H9 (cell line): ENCODE measurements around the gene TRAF2. TPM values are rescaled to one million over a fixed set of nuclear protein-coding genes. Genes with fewer than 3 reads are reported as not detected.

Source experiments
- DNase-seq: peaks from one replicate; pipeline ENCODE4 v3.0.0-alpha.2; 2017
- H2AFZ ChIP-seq: one replicate; pipeline ENCODE4 v1.6.1; 2013; ENCODE audit warnings: mild to moderate bottlenecking, low read length, control low read depth, moderate library complexity
- H2AK5ac ChIP-seq: 2 replicates; pipeline ENCODE4 v1.6.1; 2013; ENCODE audit warnings: low read length, control low read depth, mixed read lengths; ENCODE audit not compliant: insufficient read length
- H2BK120ac ChIP-seq: one replicate; pipeline ENCODE4 v1.6.1; 2013; ENCODE audit warnings: low read depth, mild to moderate bottlenecking, low read length, control low read depth, inconsistent platforms; ENCODE audit not compliant: poor library complexity, severe bottlenecking
- H2BK12ac ChIP-seq: 2 replicates; pipeline ENCODE4 v1.6.1; 2013; ENCODE audit warnings: low read length, control low read depth, mixed read lengths, low read depth; ENCODE audit not compliant: insufficient read length
- H2BK15ac ChIP-seq: 2 replicates; pipeline ENCODE4 v1.6.1; 2013; ENCODE audit warnings: low read depth, low read length, control low read depth
- H2BK20ac ChIP-seq: one replicate; pipeline ENCODE4 v1.6.1; 2013; ENCODE audit warnings: low read depth, mild to moderate bottlenecking, low read length, control low read depth, inconsistent platforms; ENCODE audit not compliant: poor library complexity, severe bottlenecking
- H2BK5ac ChIP-seq: 2 replicates; pipeline ENCODE4 v1.6.1; 2013; ENCODE audit warnings: low read length, control low read depth, mixed read lengths; ENCODE audit not compliant: insufficient read length
- H3K14ac ChIP-seq: 2 replicates; pipeline ENCODE4 v1.6.1; 2013; ENCODE audit warnings: low read length, control low read depth; ENCODE audit not compliant: insufficient read depth
- H3K18ac ChIP-seq: 2 replicates; pipeline ENCODE4 v1.6.1; 2013; ENCODE audit warnings: low read depth, mild to moderate bottlenecking, mixed read lengths, low read length, control low read depth; ENCODE audit not compliant: insufficient read length
- H3K23ac ChIP-seq: 2 replicates; pipeline ENCODE4 v1.6.1; 2013; ENCODE audit warnings: low read length, control low read depth, mixed read lengths, low read depth; ENCODE audit not compliant: insufficient read length
- H3K23me2 ChIP-seq: 2 replicates; pipeline ENCODE4 v1.6.1; 2013; ENCODE audit warnings: low read depth, mild to moderate bottlenecking, mixed read lengths, low read length, control low read depth; ENCODE audit not compliant: insufficient read length, poor library complexity, severe bottlenecking
- H3K27ac ChIP-seq: 2 replicates; pipeline ENCODE4 v1.5.1; 2013; ENCODE audit warnings: low read length, control low read depth, mixed read lengths, low read depth; ENCODE audit not compliant: insufficient read length
- H3K27me3 ChIP-seq: 2 replicates; pipeline ENCODE4 v1.6.1; 2013; ENCODE audit warnings: low read length, control low read depth, inconsistent platforms; ENCODE audit not compliant: insufficient read depth
- H3K4ac ChIP-seq: 2 replicates; pipeline ENCODE4 v1.6.1; 2013; ENCODE audit warnings: low read depth, mild to moderate bottlenecking, control low read depth, inconsistent platforms, low read length, moderate library complexity
- H3K4me1 ChIP-seq: 2 replicates; pipeline ENCODE4 v1.6.1; 2013; ENCODE audit warnings: low read length, control low read depth, inconsistent platforms; ENCODE audit not compliant: insufficient read depth
- H3K4me2 ChIP-seq: 2 replicates; pipeline ENCODE4 v1.6.1; 2013; ENCODE audit warnings: low read length, control low read depth, mixed read lengths; ENCODE audit not compliant: insufficient read length, insufficient read depth
- H3K56ac ChIP-seq: 2 replicates; pipeline ENCODE4 v1.6.1; 2013; ENCODE audit warnings: low read depth, mild to moderate bottlenecking, mixed read lengths, low read length, control low read depth; ENCODE audit not compliant: insufficient read length
- H3K79me1 ChIP-seq: 2 replicates; pipeline ENCODE4 v1.6.1; 2013; ENCODE audit warnings: low read depth, mild to moderate bottlenecking, moderate library complexity, low read length, control low read depth, inconsistent platforms; ENCODE audit not compliant: insufficient read depth, poor library complexity, severe bottlenecking
- H3K79me2 ChIP-seq: 2 replicates; pipeline ENCODE4 v1.6.1; 2013; ENCODE audit warnings: low read length, control low read depth, inconsistent platforms; ENCODE audit not compliant: insufficient read depth
- H3K9ac ChIP-seq: 2 replicates; pipeline ENCODE4 v1.6.1; 2013; ENCODE audit warnings: low read length, control low read depth, mixed read lengths; ENCODE audit not compliant: insufficient read length; ENCODE audit errors: extremely low read depth
- H3K9me3 ChIP-seq: one replicate; pipeline ENCODE4 v1.6.1; 2013; ENCODE audit warnings: low read depth, low read length, inconsistent platforms; ENCODE audit not compliant: control insufficient read depth
- H3T11ph ChIP-seq: one replicate; pipeline ENCODE4 v1.6.1; 2013; ENCODE audit warnings: mild to moderate bottlenecking, low read length, control low read depth, inconsistent platforms
- H4K20me1 ChIP-seq: one replicate; pipeline ENCODE4 v1.6.1; 2013; ENCODE audit not compliant: control insufficient read depth, insufficient read length, insufficient read depth
- H4K5ac ChIP-seq: 2 replicates; pipeline ENCODE4 v1.6.1; 2013; ENCODE audit warnings: low read depth, mild to moderate bottlenecking, mixed read lengths, low read length, control low read depth; ENCODE audit not compliant: insufficient read length
- H4K8ac ChIP-seq: replicated peaks from 2 replicates; pipeline ENCODE4 v1.6.1; 2013; ENCODE audit warnings: low read length, control low read depth, mixed read lengths, low read depth; ENCODE audit not compliant: insufficient read length
- H4K91ac ChIP-seq: 2 replicates; pipeline ENCODE4 v1.6.1; 2013; ENCODE audit warnings: low read depth, mild to moderate bottlenecking, moderate library complexity, mixed read lengths, low read length, control low read depth; ENCODE audit not compliant: insufficient read length
- H3K27ac Mint-ChIP-seq, 3 experiments: 2 replicates in 2 of 3; 3 replicates in 1 of 3; pipeline ENCODE4 v1.8.0; 2020 to 2021; ENCODE audit warnings: mixed read lengths in 3 of 3, mild to moderate bottlenecking in 1 of 3, moderate library complexity in 1 of 3
- H3K27me3 Mint-ChIP-seq: 2 replicates; pipeline ENCODE4 v1.8.0; 2021; ENCODE audit warnings: low read depth, mild to moderate bottlenecking, moderate library complexity, mixed read lengths
- H3K36me3 Mint-ChIP-seq, 3 experiments: 2 replicates in 2 of 3; 3 replicates in 1 of 3; pipeline ENCODE4 v1.8.0; 2020 to 2021; ENCODE audit warnings: low read depth in 3 of 3, mixed read lengths in 3 of 3; ENCODE audit not compliant: insufficient read depth in 1 of 3
- H3K4me1 Mint-ChIP-seq, 2 experiments: 2 replicates each; pipeline ENCODE4 v1.8.0; 2020; ENCODE audit warnings: mixed read lengths in 2 of 2
- H3K4me3 Mint-ChIP-seq, 2 experiments: 2 replicates in 1 of 2; 3 replicates in 1 of 2; pipeline ENCODE4 v1.8.0; 2020 to 2021; ENCODE audit warnings: mild to moderate bottlenecking in 2 of 2, mixed read lengths in 2 of 2, moderate library complexity in 1 of 2
- H3K9me3 Mint-ChIP-seq, 2 experiments: 2 replicates in 1 of 2; 3 replicates in 1 of 2; pipeline ENCODE4 v1.8.0; 2020; ENCODE audit warnings: mild to moderate bottlenecking in 2 of 2, mixed read lengths in 2 of 2, moderate library complexity in 1 of 2
- WGBS: extraction: QIAGEN DNeasy Blood & Tissue Kit; methylation state at CpG from one replicate; pipeline ENCODE4 v1.1.7; 2013; ENCODE audit warnings: missing lambda C conversion rate, low lambda C conversion rate, mixed read lengths; ENCODE audit not compliant: insufficient read length; ENCODE audit errors: extremely low coverage; 5-methylcytosine and 5-hydroxymethylcytosine counted together
- total RNA-seq: library from RNA; stranded (reverse); gene quantifications from 2 replicates; pipeline ENCODE4 v1.2.1, GENCODE V29; 2021
- TF ChIP-seq, protein P1 (sequence below): fragments of 200-600 bp; sonication (generic); conservative IDR thresholded peaks from 3 replicates; pipeline ENCODE4 v1.8.0; 2021; ENCODE audit warnings: antibody characterized with exemption, mild to moderate bottlenecking

Gene TRAF2
- total RNA-seq, 1 experiment from 2014 or later, result 48.8 TPM

DNA sequence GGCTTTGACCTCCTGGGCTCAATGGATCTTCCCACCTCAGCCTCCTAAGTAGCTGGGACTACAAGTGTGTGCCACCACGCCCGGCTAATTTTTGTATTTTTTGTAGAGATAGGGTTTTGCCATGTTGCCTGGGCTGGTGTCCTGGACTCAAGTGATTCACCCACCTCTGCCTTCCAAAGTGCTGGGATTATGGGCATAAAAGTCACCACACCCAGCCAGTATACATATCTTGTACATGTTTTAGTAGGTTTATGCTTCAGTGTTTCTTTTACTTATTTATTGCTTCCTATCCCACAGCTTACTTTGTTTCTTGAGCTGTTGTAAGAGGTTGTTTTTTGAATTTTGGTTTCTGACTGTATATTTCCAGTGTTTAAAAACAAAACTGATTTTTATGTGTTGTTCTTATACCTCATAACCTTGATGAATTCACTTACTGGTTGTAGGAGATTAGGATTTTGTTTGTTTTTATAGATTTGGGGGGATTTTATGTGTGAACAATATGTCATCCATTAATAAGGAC lies 45.4 kb downstream of the TRAF2 start:
- Histone ChIP-seq H3K23ac (no peak overlapping the region), H3K4me2 (no peak overlapping the region), H2BK120ac (no peak overlapping the region), H2AK5ac (no peak overlapping the region), H3K4ac (no peak overlapping the region), H3K9ac (no peak overlapping the region), H3K27me3 (no peaks in the 10 kb centered on the region), H3K79me2 (no peaks in the 10 kb centered on the region), H3K79me1 (no peaks in the 10 kb centered on the region), H4K91ac (no peak overlapping the region), H3K14ac (no peak overlapping the region), H4K20me1 (no peaks in the 10 kb centered on the region), H2BK5ac (no peak overlapping the region), H2BK20ac (no peak overlapping the region), H3K56ac (no peak overlapping the region), H4K8ac (no peak overlapping the region), H2BK12ac (no peak overlapping the region), H3K9me3 (no peaks in the 10 kb centered on the region), H3T11ph (no peak overlapping the region), H4K5ac (no peak overlapping the region), H2AFZ (no peak overlapping the region), H2BK15ac (no peak overlapping the region), H3K23me2 (no peaks in the 10 kb centered on the region), H3K4me1 (no peaks in the 10 kb centered on the region; the same call in 1 of the 2 replicates), H3K18ac (no peak overlapping the region), H3K27ac (no peak overlapping the region)
- TF ChIP-seq, protein P1, sequence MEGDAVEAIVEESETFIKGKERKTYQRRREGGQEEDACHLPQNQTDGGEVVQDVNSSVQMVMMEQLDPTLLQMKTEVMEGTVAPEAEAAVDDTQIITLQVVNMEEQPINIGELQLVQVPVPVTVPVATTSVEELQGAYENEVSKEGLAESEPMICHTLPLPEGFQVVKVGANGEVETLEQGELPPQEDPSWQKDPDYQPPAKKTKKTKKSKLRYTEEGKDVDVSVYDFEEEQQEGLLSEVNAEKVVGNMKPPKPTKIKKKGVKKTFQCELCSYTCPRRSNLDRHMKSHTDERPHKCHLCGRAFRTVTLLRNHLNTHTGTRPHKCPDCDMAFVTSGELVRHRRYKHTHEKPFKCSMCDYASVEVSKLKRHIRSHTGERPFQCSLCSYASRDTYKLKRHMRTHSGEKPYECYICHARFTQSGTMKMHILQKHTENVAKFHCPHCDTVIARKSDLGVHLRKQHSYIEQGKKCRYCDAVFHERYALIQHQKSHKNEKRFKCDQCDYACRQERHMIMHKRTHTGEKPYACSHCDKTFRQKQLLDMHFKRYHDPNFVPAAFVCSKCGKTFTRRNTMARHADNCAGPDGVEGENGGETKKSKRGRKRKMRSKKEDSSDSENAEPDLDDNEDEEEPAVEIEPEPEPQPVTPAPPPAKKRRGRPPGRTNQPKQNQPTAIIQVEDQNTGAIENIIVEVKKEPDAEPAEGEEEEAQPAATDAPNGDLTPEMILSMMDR, result no peak
- Mint-ChIP-seq H3K36me3 (peaks cover 21 to 68% (median 31%) of the 10 kb centered on the region in 3 experiments), H3K4me3 (no peak overlapping the region), H3K27ac (no peak overlapping the region), H3K27me3 (no peaks in the 10 kb centered on the region), H3K9me3 (no peaks in the 10 kb centered on the region), H3K4me1 (peaks cover 3 to 13% of the 10 kb centered on the region in 2 experiments)
- no CpG with 5 or more reads among the region's 2 CpGs for whole genome bisulfite sequencing
- no peak for DNase-seq
